ENCODE results near the gene SLAMF7. TPM values are rescaled to one million over a fixed set of nuclear protein-coding genes. Genes with fewer than 3 reads are reported as not detected.
"Not testable (repeated sequence)": the region's sequence is repeated elsewhere in the genome, so short reads cannot be mapped to it uniquely, and the experiment has no call there.

SLAMF7 gene
- total RNA-seq, 1 donor from 2014 or later = 0.08 TPM

DNA sequence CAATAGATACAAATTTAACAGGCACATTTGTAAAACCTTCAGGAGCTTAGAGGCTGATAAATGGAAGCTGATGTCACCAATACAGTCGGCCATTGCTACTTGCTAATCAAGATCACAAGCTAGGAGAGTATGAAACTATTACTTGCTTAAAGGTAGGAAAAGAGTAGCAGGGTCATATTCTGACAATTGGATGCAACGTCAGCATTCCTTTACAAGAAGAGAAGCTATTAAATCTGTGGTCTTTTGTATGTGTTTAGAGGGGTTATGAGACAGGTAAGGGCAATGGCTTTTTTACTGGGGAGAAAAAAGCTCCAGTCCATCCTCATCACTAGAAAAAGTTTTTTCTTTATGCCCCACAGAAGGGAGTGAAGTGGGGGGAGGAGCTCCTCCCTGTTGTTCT is 15.7 kb upstream of the SLAMF7 start:
- Histone ChIP-seq H3K27me3 (ENCODE audit: control insufficient read depth, insufficient read depth, low read length) (no peaks in the 10 kb centered on the region), H3K4me3 (ENCODE audit: low read depth, low read length) (no peak overlapping the region), H3K36me3 (ENCODE audit: control insufficient read depth, insufficient read depth, low read length) (no peaks in the 10 kb centered on the region)
- no peak for DNase-seq (ENCODE audit: low read depth)
- TF ChIP-seq, protein P1, sequence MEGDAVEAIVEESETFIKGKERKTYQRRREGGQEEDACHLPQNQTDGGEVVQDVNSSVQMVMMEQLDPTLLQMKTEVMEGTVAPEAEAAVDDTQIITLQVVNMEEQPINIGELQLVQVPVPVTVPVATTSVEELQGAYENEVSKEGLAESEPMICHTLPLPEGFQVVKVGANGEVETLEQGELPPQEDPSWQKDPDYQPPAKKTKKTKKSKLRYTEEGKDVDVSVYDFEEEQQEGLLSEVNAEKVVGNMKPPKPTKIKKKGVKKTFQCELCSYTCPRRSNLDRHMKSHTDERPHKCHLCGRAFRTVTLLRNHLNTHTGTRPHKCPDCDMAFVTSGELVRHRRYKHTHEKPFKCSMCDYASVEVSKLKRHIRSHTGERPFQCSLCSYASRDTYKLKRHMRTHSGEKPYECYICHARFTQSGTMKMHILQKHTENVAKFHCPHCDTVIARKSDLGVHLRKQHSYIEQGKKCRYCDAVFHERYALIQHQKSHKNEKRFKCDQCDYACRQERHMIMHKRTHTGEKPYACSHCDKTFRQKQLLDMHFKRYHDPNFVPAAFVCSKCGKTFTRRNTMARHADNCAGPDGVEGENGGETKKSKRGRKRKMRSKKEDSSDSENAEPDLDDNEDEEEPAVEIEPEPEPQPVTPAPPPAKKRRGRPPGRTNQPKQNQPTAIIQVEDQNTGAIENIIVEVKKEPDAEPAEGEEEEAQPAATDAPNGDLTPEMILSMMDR (IDR thresholded peaks at IDR 0.05; ENCODE audit: insufficient read depth, low read length, poor library complexity, severe bottlenecking) = no peak

DNA sequence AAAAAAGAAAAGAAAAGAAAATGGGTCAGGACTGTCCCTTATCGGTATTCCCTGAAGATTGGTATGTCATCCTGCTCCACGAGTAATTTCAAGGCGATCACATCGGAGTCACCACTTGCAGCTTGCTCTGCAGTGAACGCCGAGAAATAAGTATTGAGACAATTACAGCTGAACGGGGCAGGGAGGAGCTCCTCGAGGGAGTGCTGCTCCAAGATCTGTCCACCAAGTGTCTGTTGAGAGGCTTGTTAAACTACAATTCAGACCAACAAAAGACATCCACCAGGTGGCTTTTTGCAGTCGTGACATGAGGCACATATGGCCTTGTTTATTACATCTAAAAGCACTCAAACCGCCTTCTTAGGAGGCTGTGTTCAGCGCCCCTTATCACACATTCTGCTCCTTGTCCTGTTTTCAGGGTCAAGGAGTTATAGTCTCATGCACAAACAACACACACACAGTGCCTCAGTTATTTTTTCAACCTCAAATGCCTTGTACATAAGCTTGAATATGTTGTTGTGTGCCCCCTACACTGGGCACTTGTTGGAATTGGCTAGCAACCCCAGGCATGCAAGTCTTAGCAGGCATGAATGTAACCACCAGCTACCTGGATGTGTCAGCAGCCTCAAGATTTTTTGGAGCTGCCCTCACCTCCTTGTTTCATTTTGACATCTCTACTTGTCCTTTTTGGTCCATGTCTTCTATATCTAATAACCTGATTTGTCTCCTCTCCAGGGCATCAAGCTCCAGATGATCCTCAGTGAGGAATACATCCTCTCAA is 14.4 kb upstream of the SLAMF7 start:
- Histone ChIP-seq H3K4me3 (ENCODE audit: low read depth, low read length) (no peak overlapping the region), H3K27me3 (ENCODE audit: control insufficient read depth, insufficient read depth, low read length) (no peaks in the 10 kb centered on the region), H3K36me3 (ENCODE audit: control insufficient read depth, insufficient read depth, low read length) (no peaks in the 10 kb centered on the region)
- TF ChIP-seq, protein P1 (IDR thresholded peaks at IDR 0.05; ENCODE audit: insufficient read depth, low read length, poor library complexity, severe bottlenecking) = no peak
- no peak for DNase-seq (ENCODE audit: low read depth)

DNA sequence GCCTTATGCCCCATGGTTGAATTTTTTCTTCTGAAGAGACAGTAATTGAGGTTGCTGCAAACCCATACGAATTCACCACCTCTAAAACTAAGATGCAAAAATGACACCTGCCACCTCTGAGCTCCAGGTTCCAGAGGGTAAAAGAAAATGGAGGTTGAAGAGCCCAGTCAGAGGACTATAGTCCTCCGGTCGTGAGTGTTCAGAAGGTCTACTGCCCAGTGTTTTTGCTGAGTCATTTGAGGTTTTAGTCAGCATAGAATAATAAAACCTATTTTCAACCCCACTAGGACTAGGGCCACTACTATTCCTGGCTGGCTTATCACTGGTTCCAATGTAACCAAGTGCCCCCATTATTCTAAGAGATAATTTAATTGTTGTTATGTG is 12.9 kb upstream of the SLAMF7 start:
- no peaks in the 10 kb centered on the region for H3K27me3 ChIP-seq (ENCODE audit: control insufficient read depth, insufficient read depth, low read length)
- DNase-seq (ENCODE audit: low read depth) = no peak
- H3K36me3 ChIP-seq (ENCODE audit: control insufficient read depth, insufficient read depth, low read length) = no peaks in the 10 kb centered on the region
- TF ChIP-seq, protein P1 (IDR thresholded peaks at IDR 0.05; ENCODE audit: insufficient read depth, low read length, poor library complexity, severe bottlenecking) = no peak
- H3K4me3 ChIP-seq (ENCODE audit: low read depth, low read length) = no peak overlapping the region

DNA sequence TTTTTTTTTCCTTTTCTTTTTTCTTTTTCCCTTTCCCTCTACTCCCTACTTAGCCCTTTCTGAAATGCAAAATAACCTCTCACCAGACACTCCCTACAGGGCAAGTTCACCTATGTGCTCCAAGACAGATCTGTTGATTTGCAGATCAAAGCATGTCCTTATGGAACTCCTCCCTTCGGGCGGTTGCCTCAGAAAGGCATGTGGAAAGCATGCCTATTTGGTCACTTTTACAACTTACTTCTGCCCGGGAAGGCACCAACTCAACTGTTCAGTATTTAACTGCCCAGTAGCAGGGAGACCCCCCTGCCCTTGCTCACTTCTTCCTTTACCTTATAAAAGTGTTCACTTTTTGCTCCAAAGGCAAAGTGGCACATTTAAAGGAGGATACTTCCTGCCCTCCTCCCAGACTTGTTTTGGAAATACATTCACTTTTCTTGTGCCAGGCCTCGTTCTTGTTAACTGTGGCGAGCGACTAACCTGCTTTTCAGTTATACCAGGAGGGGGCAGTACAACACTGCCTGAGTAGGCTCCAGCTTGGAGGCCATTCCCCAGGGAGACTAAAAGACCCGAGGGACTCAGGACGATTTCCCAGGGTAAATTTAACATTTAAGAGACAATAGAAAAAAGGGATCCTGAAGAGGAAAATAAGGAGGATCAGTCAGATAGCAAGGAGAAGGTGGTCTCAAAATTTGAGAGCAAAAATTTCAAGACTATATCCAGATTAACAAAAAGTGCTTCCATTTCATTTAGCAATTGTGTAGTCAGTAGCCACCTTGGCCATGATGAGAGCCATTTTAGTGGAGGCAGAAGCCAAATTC is 12.3 kb upstream of the SLAMF7 start:
- Histone ChIP-seq H3K4me3 (ENCODE audit: low read depth, low read length) (no peak overlapping the region), H3K27me3 (ENCODE audit: control insufficient read depth, insufficient read depth, low read length) (no peaks in the 10 kb centered on the region), H3K36me3 (ENCODE audit: control insufficient read depth, insufficient read depth, low read length) (no peaks in the 10 kb centered on the region)
- TF ChIP-seq, protein P1 (IDR thresholded peaks at IDR 0.05; ENCODE audit: insufficient read depth, low read length, poor library complexity, severe bottlenecking) = peak; percentile 81
- peak; percentile 19 for DNase-seq (ENCODE audit: low read depth)

DNA sequence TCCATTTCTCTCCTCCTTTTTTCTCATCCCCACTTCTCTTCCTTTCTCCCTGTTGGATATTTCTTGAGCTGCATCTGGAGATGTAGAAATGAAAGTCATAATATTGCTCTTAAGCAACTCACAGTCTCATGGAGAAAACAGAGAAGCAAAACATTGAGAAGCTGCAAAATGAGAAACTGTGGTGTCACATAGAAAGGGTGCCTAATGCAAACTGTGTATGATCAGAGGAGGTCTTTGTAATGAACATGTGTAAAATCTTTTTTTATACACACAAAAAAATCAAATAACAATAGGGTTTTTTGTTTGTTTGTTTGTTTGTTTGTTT is 11.8 kb upstream of the SLAMF7 start:
- no peak for DNase-seq (ENCODE audit: low read depth)
- no peaks in the 10 kb centered on the region for H3K27me3 ChIP-seq (ENCODE audit: control insufficient read depth, insufficient read depth, low read length)
- TF ChIP-seq, protein P1 (IDR thresholded peaks at IDR 0.05; ENCODE audit: insufficient read depth, low read length, poor library complexity, severe bottlenecking) = no peak
- H3K36me3 ChIP-seq (ENCODE audit: control insufficient read depth, insufficient read depth, low read length) = no peaks in the 10 kb centered on the region
- no peak overlapping the region for H3K4me3 ChIP-seq (ENCODE audit: low read depth, low read length)

DNA sequence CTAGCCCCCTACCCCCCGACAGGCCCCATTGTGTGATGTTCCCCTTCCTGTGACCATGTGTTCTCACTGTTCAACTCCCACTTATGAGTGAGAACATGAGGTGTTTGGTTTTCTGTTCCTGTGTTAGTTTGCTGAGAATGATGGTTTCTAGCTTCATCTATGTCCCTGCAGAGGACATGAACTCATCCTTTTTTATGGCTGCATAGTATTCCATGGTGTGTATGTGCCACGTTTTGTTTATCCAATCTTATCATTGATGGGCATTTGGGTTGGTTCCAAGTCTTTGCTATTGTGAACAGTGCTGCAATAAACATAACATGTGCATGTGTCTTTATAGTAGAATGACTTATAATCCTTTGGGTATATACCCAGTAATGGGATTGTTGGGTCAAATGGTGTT is 7.5 kb upstream of the SLAMF7 start:
- not testable (repeated sequence) for H3K4me3 ChIP-seq (ENCODE audit: low read depth, low read length); H3K36me3 ChIP-seq (ENCODE audit: control insufficient read depth, insufficient read depth, low read length); H3K27me3 ChIP-seq (ENCODE audit: control insufficient read depth, insufficient read depth, low read length); DNase-seq (ENCODE audit: low read depth)

Measured in kidney epithelial cell (primary cell).